Gastrocnemius medialis (tissue), 4 donors: ENCODE data around the gene PAM16. TPM values are rescaled to one million over a fixed set of nuclear protein-coding genes. Genes with fewer than 3 reads are reported as not detected.

Experiments used
- ATAC-seq, 2 donors: fragments of 150-250 bp; one replicate each; pipeline ENCODE4 v1.9.1; 2016
- DNase-seq, 2 donors: peaks; one replicate each; pipeline ENCODE4 v3.0.0-alpha.2; 2019
- H3K27ac ChIP-seq, 4 donors: fragments of 200-600 bp; sonication (generic); 1 replicate in 1 of 4; 2 replicates in 3 of 4; pipeline ENCODE4 v1.5.1; 2016 to 2018; ENCODE audit warnings: mild to moderate bottlenecking in 2 of 4, moderate library complexity in 1 of 4
- H3K27me3 ChIP-seq, 3 donors: fragments of 200-600 bp; sonication (generic) in 2 of 3; 1 replicate in 1 of 3; 2 replicates in 2 of 3; pipeline versions ENCODE4 v1.5.1 to v1.6.0; 2016 to 2019; ENCODE audit warnings: mild to moderate bottlenecking in 1 of 3, moderate library complexity in 1 of 3
- H3K36me3 ChIP-seq, 2 donors: fragments of 200-600 bp; sonication (generic) in 1 of 2; one replicate each; pipeline ENCODE4 v1.5.1; 2017 to 2018
- H3K4me1 ChIP-seq, 2 donors: fragments of 200-600 bp; sonication (generic) in 1 of 2; one replicate each; pipeline ENCODE4 v1.5.1; 2016 to 2017; ENCODE audit warnings: mild to moderate bottlenecking in 2 of 2
- H3K4me3 ChIP-seq, 4 donors: fragments of 200-600 bp; sonication (generic) in 3 of 4; 1 replicate in 1 of 4; 2 replicates in 3 of 4; pipeline ENCODE4 v1.5.1; 2016 to 2019; ENCODE audit warnings: mild to moderate bottlenecking in 2 of 4
- H3K9me3 ChIP-seq, 3 donors: fragments of 200-600 bp; sonication (generic) in 2 of 3; 1 replicate in 1 of 3; 2 replicates in 2 of 3; pipeline ENCODE4 v1.5.1; 2016 to 2019
- CTCF ChIP-seq, 5 experiments: fragments of 450-650 bp in 3 of 5; fragments of 200-600 bp in 2 of 5; sonication (generic) in 2 of 5; IDR thresholded peaks in 4 of 5; conservative IDR thresholded peaks in 1 of 5; 1 replicate in 4 of 5; 2 replicates in 1 of 5; pipeline ENCODE4 v1.5.1; 2016 to 2019; ENCODE audit warnings: antibody characterized with exemption in 5 of 5, mild to moderate bottlenecking in 3 of 5, moderate library complexity in 3 of 5
- POLR2A ChIP-seq, 2 donors: fragments of 450-650 bp; IDR thresholded peaks; one replicate each; pipeline ENCODE4 v1.6.1; 2017; ENCODE audit warnings: antibody characterized with exemption in 2 of 2, mild to moderate bottlenecking in 2 of 2, moderate library complexity in 2 of 2
- in situ Hi-C, 4 donors: fragments of 200-750 bp; cut with MboI; loops; one replicate each; pipeline versions ENCODE4 v1.15.0 to v1.8.0; 2017; ENCODE audit warnings: low sequenced_read_pairs in 4 of 4
- intact Hi-C: fragments of 100-400 bp; cut with DNase I; formaldehyde crosslinking; loops from one replicate; pipeline ENCODE4 v1.15.1; 2023; ENCODE audit warnings: low total_unique reads
- total RNA-seq, 4 donors: library from RNA; depleted of rRNA; stranded (reverse); fragments of >200 nt; gene quantifications; one replicate each; pipeline versions ENCODE4 v1.1.0 to v1.2.3, GENCODE V29; 2016

The PAM16 gene
- total RNA-seq, 4 donors from 2014 or later: 112 to 174 (median 132) TPM

GRCh38 chr16:4383591-4384444 is 32.7 kb upstream of the PAM16 start:
- H3K4me1 ChIP-seq: peaks cover 0 to 17% of the 10 kb centered on the region in 2 donors
- intact Hi-C loops: no loop called here
- no peaks in the 10 kb centered on the region for H3K36me3 ChIP-seq

DNA sequence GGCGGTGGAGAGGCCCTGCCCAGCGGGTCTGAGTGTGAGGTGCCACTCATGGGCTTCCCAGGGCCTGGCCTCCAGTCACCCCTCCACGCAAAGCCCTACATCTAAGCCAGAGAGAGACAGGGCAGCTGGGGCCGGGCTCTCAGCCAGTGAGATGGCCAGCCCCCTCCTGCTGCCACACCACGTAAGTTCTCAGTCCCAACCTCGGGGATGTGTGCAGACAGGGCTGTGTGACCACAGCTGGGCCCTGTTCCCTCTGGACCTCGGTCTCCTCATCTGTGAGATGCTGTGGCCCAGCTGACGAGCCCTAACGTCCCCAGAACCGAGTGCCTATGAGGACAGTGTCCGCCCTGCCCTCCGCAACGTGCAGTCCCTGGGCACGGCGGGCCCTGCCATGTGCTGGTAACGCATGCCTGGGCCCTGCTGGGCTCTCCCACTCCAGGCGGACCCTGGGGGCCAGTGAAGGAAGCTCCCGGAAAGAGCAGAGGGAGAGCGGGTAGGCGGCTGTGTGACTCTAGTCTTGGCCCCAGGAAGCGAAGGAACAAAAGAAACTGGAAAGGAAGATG is 31.8 kb upstream of the PAM16 start:
- no peak for TF ChIP-seq CTCF (IDR thresholded peaks at IDR 0.05 in 4 of 5, conservative IDR thresholded peaks at IDR 0.05 in 1 of 5)
- TF ChIP-seq POLR2A (IDR thresholded peaks at IDR 0.05): no peak
- in situ Hi-C loops: no loop called here
- intact Hi-C loops: no loop called here
- Histone ChIP-seq H3K4me1 (peaks cover 8 to 21% of the 10 kb centered on the region in 2 donors), H3K4me3 (no peak overlapping the region), H3K36me3 (no peaks in the 10 kb centered on the region), H3K27ac (peak overlapping the region in 3 of 4 donors; percentile 7 to 16 (median 15)), H3K27me3 (no peaks in the 10 kb centered on the region), H3K9me3 (no peaks in the 10 kb centered on the region)
- no peak for DNase-seq
- ATAC-seq: no peak

More at GRCh38 chr16:4383591-4384444, 32.7 kb upstream of the PAM16 start:
- peak overlapping the region in 3 of 4 donors; percentile 3 to 15 (median 7) for H3K27ac ChIP-seq
- DNase-seq (no peak), ATAC-seq (no peak)
- no peaks in the 10 kb centered on the region for H3K9me3 ChIP-seq
- no peaks in the 10 kb centered on the region for H3K27me3 ChIP-seq
- no peak overlapping the region for H3K4me3 ChIP-seq
- in situ Hi-C loops: no loop called here
- no peak for TF ChIP-seq POLR2A (IDR thresholded peaks at IDR 0.05)
- no peak for TF ChIP-seq CTCF (IDR thresholded peaks at IDR 0.05 in 4 of 5, conservative IDR thresholded peaks at IDR 0.05 in 1 of 5)

GRCh38 chr16:4381935-4382794 is 31.0 kb upstream of the PAM16 start:
- in situ Hi-C loops (no loop called here), intact Hi-C loops (no loop called here)
- no peak for DNase-seq
- Histone ChIP-seq H3K27ac (peak overlapping the region; percentile 29 to 60 (median 57)), H3K9me3 (no peaks in the 10 kb centered on the region), H3K4me3 (no peak overlapping the region), H3K36me3 (no peaks in the 10 kb centered on the region), H3K4me1 (peaks cover 14 to 28% of the 10 kb centered on the region in 2 donors), H3K27me3 (no peaks in the 10 kb centered on the region)
- ATAC-seq: no peak
- no peak for TF ChIP-seq POLR2A (IDR thresholded peaks at IDR 0.05)
- no peak for TF ChIP-seq CTCF (IDR thresholded peaks at IDR 0.05 in 4 of 5, conservative IDR thresholded peaks at IDR 0.05 in 1 of 5)

DNA sequence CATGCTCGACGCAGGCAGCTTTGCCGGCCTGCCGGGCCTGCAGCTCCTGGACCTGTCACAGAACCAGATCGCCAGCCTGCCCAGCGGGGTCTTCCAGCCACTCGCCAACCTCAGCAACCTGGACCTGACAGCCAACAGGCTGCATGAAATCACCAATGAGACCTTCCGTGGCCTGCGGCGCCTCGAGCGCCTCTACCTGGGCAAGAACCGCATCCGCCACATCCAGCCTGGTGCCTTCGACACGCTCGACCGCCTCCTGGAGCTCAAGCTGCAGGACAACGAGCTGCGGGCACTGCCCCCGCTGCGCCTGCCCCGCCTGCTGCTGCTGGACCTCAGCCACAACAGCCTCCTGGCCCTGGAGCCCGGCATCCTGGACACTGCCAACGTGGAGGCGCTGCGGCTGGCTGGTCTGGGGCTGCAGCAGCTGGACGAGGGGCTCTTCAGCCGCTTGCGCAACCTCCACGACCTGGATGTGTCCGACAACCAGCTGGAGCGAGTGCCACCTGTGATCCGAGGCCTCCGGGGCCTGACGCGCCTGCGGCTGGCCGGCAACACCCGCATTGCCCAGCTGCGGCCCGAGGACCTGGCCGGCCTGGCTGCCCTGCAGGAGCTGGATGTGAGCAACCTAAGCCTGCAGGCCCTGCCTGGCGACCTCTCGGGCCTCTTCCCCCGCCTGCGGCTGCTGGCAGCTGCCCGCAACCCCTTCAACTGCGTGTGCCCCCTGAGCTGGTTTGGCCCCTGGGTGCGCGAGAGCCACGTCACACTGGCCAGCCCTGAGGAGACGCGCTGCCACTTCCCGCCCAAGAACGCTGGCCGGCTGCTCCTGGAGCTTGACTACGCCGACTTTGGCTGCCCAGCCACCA is 30.2 kb upstream of the PAM16 start:
- in situ Hi-C loops: no loop called here
- intact Hi-C loops: no loop called here
- ATAC-seq (peak; percentile 38 to 68), DNase-seq (peak; percentile 46 to 87)
- peak overlapping the region; percentile 29 to 60 (median 57) for H3K27ac ChIP-seq
- no peaks in the 10 kb centered on the region for H3K9me3 ChIP-seq
- no peaks in the 10 kb centered on the region for H3K36me3 ChIP-seq
- no peak overlapping the region for H3K4me3 ChIP-seq
- H3K4me1 ChIP-seq: peaks cover 20 to 37% of the 10 kb centered on the region in 2 donors
- TF ChIP-seq POLR2A (IDR thresholded peaks at IDR 0.05): no peak
- peak in 1 of 5 experiments; percentile 21 for TF ChIP-seq CTCF (IDR thresholded peaks at IDR 0.05 in 4 of 5, conservative IDR thresholded peaks at IDR 0.05 in 1 of 5)
- H3K27me3 ChIP-seq: no peaks in the 10 kb centered on the region
